Stimulated activated naive CD8-positive, alpha-beta T cell treated with anti-CD3 and anti-CD28 coated beads, Interleukin-15, Interleukin-2, amounts not matched to agents 100 ng/mL and 50 ng/mL, for 24 hours (primary cell): ENCODE data around the gene CANT1.
A peak's percentile ranks its signal among the peaks of the same experiment; 100 is the strongest.
"Not testable (repeated sequence)": the region's sequence is repeated elsewhere in the genome, so short reads cannot be mapped to it uniquely, and the experiment has no call there.

Experiments
- H3K27ac Mint-ChIP-seq: one replicate; pipeline ENCODE4 v1.8.0; 2021; ENCODE audit warnings: mild to moderate bottlenecking, mixed read lengths
- H3K27me3 Mint-ChIP-seq: one replicate; pipeline ENCODE4 v1.8.0; 2021; ENCODE audit warnings: mixed read lengths
- H3K36me3 Mint-ChIP-seq: one replicate; pipeline ENCODE4 v1.8.0; 2021; ENCODE audit warnings: low read depth, mixed read lengths
- H3K4me1 Mint-ChIP-seq: one replicate; pipeline ENCODE4 v1.8.0; 2021; ENCODE audit warnings: low read depth, mixed read lengths
- H3K4me3 Mint-ChIP-seq: one replicate; pipeline ENCODE4 v1.8.0; 2021; ENCODE audit warnings: mild to moderate bottlenecking, mixed read lengths
- H3K9me3 Mint-ChIP-seq: one replicate; pipeline ENCODE4 v1.8.0; 2021; ENCODE audit warnings: mixed read lengths

The CANT1 gene

GRCh38 chr17:79035686-79036085, 26.1 kb upstream of the CANT1 start:
- no peak overlapping the region for H3K27ac Mint-ChIP-seq
- no peak overlapping the region for H3K4me3 Mint-ChIP-seq
- peaks cover 9% of the 10 kb centered on the region for H3K4me1 Mint-ChIP-seq
- no peaks in the 10 kb centered on the region for H3K9me3 Mint-ChIP-seq
- H3K36me3 Mint-ChIP-seq: no peaks in the 10 kb centered on the region
- peaks cover 4% of the 10 kb centered on the region for H3K27me3 Mint-ChIP-seq

GRCh38 chr17:79034931-79035485, 25.4 kb upstream of the CANT1 start:
- Mint-ChIP-seq H3K27ac (no peak overlapping the region), H3K4me1 (peaks cover 9% of the 10 kb centered on the region), H3K4me3 (no peak overlapping the region), H3K36me3 (no peaks in the 10 kb centered on the region), H3K9me3 (no peaks in the 10 kb centered on the region), H3K27me3 (peaks cover 6% of the 10 kb centered on the region)

- no peaks in the 10 kb centered on the region for H3K9me3 Mint-ChIP-seq
- H3K27ac Mint-ChIP-seq: no peak overlapping the region
- no peak overlapping the region for H3K4me3 Mint-ChIP-seq
- peaks cover 7% of the 10 kb centered on the region for H3K4me1 Mint-ChIP-seq
- peaks cover 8% of the 10 kb centered on the region for H3K27me3 Mint-ChIP-seq
- no peaks in the 10 kb centered on the region for H3K36me3 Mint-ChIP-seq
Measured at GRCh38 chr17:79033741-79034501, 24.4 kb upstream of the CANT1 start.

GRCh38 chr17:79033046-79033616, 23.6 kb upstream of the CANT1 start:
- peaks cover 11% of the 10 kb centered on the region for H3K27me3 Mint-ChIP-seq
- H3K27ac Mint-ChIP-seq: no peak overlapping the region
- H3K4me3 Mint-ChIP-seq: no peak overlapping the region
- no peaks in the 10 kb centered on the region for H3K36me3 Mint-ChIP-seq
- peaks cover under 1% of the 10 kb centered on the region for H3K4me1 Mint-ChIP-seq
- no peaks in the 10 kb centered on the region for H3K9me3 Mint-ChIP-seq

GRCh38 chr17:79031996-79032875, 22.7 kb upstream of the CANT1 start:
- H3K36me3 Mint-ChIP-seq: no peaks in the 10 kb centered on the region
- no peak overlapping the region for H3K27ac Mint-ChIP-seq
- H3K27me3 Mint-ChIP-seq: peaks cover 17% of the 10 kb centered on the region
- no peaks in the 10 kb centered on the region for H3K9me3 Mint-ChIP-seq
- no peak overlapping the region for H3K4me3 Mint-ChIP-seq
- no peaks in the 10 kb centered on the region for H3K4me1 Mint-ChIP-seq

- not testable (repeated sequence) for H3K4me1 Mint-ChIP-seq, H3K36me3 Mint-ChIP-seq, H3K9me3 Mint-ChIP-seq, H3K4me3 Mint-ChIP-seq, H3K27ac Mint-ChIP-seq
- peaks cover 23% of the 10 kb centered on the region for H3K27me3 Mint-ChIP-seq
Measured at GRCh38 chr17:79030636-79031035, 21.1 kb upstream of the CANT1 start.

GRCh38 chr17:79029327-79030009, 19.9 kb upstream of the CANT1 start:
- H3K4me3 Mint-ChIP-seq: no peak overlapping the region
- no peaks in the 10 kb centered on the region for H3K4me1 Mint-ChIP-seq

GRCh38 chr17:79028496-79029326, 19.1 kb upstream of the CANT1 start:
- no peaks in the 10 kb centered on the region for H3K9me3 Mint-ChIP-seq
- H3K36me3 Mint-ChIP-seq: no peaks in the 10 kb centered on the region
- peaks cover 4% of the 10 kb centered on the region for H3K4me1 Mint-ChIP-seq
- H3K4me3 Mint-ChIP-seq: no peak overlapping the region
- H3K27ac Mint-ChIP-seq: no peak overlapping the region
- H3K27me3 Mint-ChIP-seq: peaks cover 32% of the 10 kb centered on the region

More at GRCh38 chr17:79029327-79030009, 19.9 kb upstream of the CANT1 start:
- no peaks in the 10 kb centered on the region for H3K9me3 Mint-ChIP-seq
- H3K27me3 Mint-ChIP-seq: peaks cover 28% of the 10 kb centered on the region
- no peaks in the 10 kb centered on the region for H3K36me3 Mint-ChIP-seq
- no peak overlapping the region for H3K27ac Mint-ChIP-seq

- Mint-ChIP-seq H3K9me3 (no peaks in the 10 kb centered on the region), H3K4me3 (no peak overlapping the region), H3K27me3 (peaks cover 32% of the 10 kb centered on the region), H3K4me1 (peaks cover 4% of the 10 kb centered on the region), H3K27ac (no peak overlapping the region), H3K36me3 (no peaks in the 10 kb centered on the region)
Measured at GRCh38 chr17:79027925-79028491, 18.4 kb upstream of the CANT1 start.

- peaks cover 32% of the 10 kb centered on the region for H3K27me3 Mint-ChIP-seq
Measured at GRCh38 chr17:79027274-79027924, 17.8 kb upstream of the CANT1 start.

GRCh38 chr17:79026376-79027273, 17.1 kb upstream of the CANT1 start:
- Mint-ChIP-seq H3K36me3 (no peaks in the 10 kb centered on the region), H3K4me3 (no peak overlapping the region), H3K27me3 (peaks cover 30% of the 10 kb centered on the region), H3K27ac (no peak overlapping the region), H3K9me3 (no peaks in the 10 kb centered on the region), H3K4me1 (peaks cover 4% of the 10 kb centered on the region)

More at GRCh38 chr17:79027274-79027924, 17.8 kb upstream of the CANT1 start:
- Mint-ChIP-seq H3K36me3 (no peaks in the 10 kb centered on the region), H3K4me1 (peaks cover 4% of the 10 kb centered on the region), H3K4me3 (no peak overlapping the region), H3K27ac (no peak overlapping the region), H3K9me3 (no peaks in the 10 kb centered on the region)

- H3K9me3 Mint-ChIP-seq: no peaks in the 10 kb centered on the region
- peak overlapping the region; percentile 80 for H3K4me3 Mint-ChIP-seq
- H3K27me3 Mint-ChIP-seq: peaks cover 27% of the 10 kb centered on the region
- H3K4me1 Mint-ChIP-seq: peaks cover 4% of the 10 kb centered on the region
- no peak overlapping the region for H3K27ac Mint-ChIP-seq
- no peaks in the 10 kb centered on the region for H3K36me3 Mint-ChIP-seq
Measured at GRCh38 chr17:79024901-79025737, 15.6 kb upstream of the CANT1 start.
